Right kidney (tissue), 1 donor: ENCODE measurements around the gene PLIN1.

Experiments
- DNase-seq: peaks from one replicate; pipeline ENCODE4 v3.0.0-alpha.2; 2016

PLIN1 gene

GRCh38 chr15:89672221-89673164, 6.7 kb downstream of the PLIN1 start:
- DNase-seq = no peak

- DNase-seq = no peak
Observed at GRCh38 chr15:89671687-89672086, 7.5 kb downstream of the PLIN1 start.

- DNase-seq = no peak
Observed at GRCh38 chr15:89670971-89671560, 8.1 kb downstream of the PLIN1 start.

- DNase-seq = no peak
Observed at GRCh38 chr15:89669941-89670340, 9.2 kb downstream of the PLIN1 start.

- no peak for DNase-seq
Observed at GRCh38 chr15:89669309-89669865, 9.8 kb downstream of the PLIN1 start.

GRCh38 chr15:89668171-89668570, 11.0 kb downstream of the PLIN1 start:
- DNase-seq = no peak

- no peak for DNase-seq
Observed at GRCh38 chr15:89667706-89667960, 11.5 kb downstream of the PLIN1 start.

GRCh38 chr15:89666858-89667705, 12.1 kb downstream of the PLIN1 start:
- no peak for DNase-seq

- DNase-seq = no peak
Observed at GRCh38 chr15:89666184-89666857, 12.8 kb downstream of the PLIN1 start.

GRCh38 chr15:89665449-89666181, 13.6 kb downstream of the PLIN1 start:
- DNase-seq = peak; percentile 72

GRCh38 chr15:89664441-89665350, 14.5 kb downstream of the PLIN1 start:
- no peak for DNase-seq

- no peak for DNase-seq
Observed at GRCh38 chr15:89662893-89663626, 16.1 kb downstream of the PLIN1 start.

GRCh38 chr15:89660556-89660955, 18.6 kb downstream of the PLIN1 start:
- DNase-seq = no peak

- no peak for DNase-seq
Observed at GRCh38 chr15:89659295-89659694, 19.9 kb downstream of the PLIN1 start.

- no peak for DNase-seq
Observed at GRCh38 chr15:89657686-89658200, 21.4 kb downstream of the PLIN1 start.

GRCh38 chr15:89656116-89656815, 22.9 kb downstream of the PLIN1 start:
- DNase-seq = no peak

GRCh38 chr15:89654847-89655805, 24.0 kb downstream of the PLIN1 start, which contains the start of gene KIF7:
TSS of gene KIF7 (minus strand) at chr15:89655467. CDS start at chr15:89652930, 2,537 bp downstream.
- peak; percentile 82 for DNase-seq
